Mesothelial cell of epicardium (in vitro differentiated cells): ENCODE data around the gene AMN. TPM values are rescaled to one million over a fixed set of nuclear protein-coding genes. Genes with fewer than 3 reads are reported as not detected.
"Not testable (repeated sequence)": the region's sequence is repeated elsewhere in the genome, so short reads cannot be mapped to it uniquely, and the experiment has no call there.

Experiments used
- DNase-seq, 2 experiments: peaks; one replicate each; pipeline ENCODE4 v3.0.0; 2021; ENCODE audit warnings: low spot score in 2 of 2; ENCODE audit not compliant: unreplicated experiment in 2 of 2
- H3K27ac Mint-ChIP-seq: 2 replicates; pipeline ENCODE4 v1.8.0; 2021; ENCODE audit warnings: mixed read lengths
- H3K27me3 Mint-ChIP-seq: 2 replicates; pipeline ENCODE4 v1.8.0; 2021; ENCODE audit warnings: low read depth, mixed read lengths
- H3K36me3 Mint-ChIP-seq: 2 replicates; pipeline ENCODE4 v1.8.0; 2021; ENCODE audit warnings: mixed read lengths
- H3K4me1 Mint-ChIP-seq: 2 replicates; pipeline ENCODE4 v1.8.0; 2021; ENCODE audit warnings: mixed read lengths
- H3K4me3 Mint-ChIP-seq: 2 replicates; pipeline ENCODE4 v1.8.0; 2021; ENCODE audit warnings: mild to moderate bottlenecking, moderate library complexity, mixed read lengths
- H3K9me3 Mint-ChIP-seq: 2 replicates; pipeline ENCODE4 v1.8.0; 2021; ENCODE audit warnings: mixed read lengths
- CTCF ChIP-seq: fragments of 200-600 bp; sonication (generic); IDR thresholded peaks from one replicate; pipeline ENCODE4 v1.5.0; 2021; ENCODE audit warnings: antibody characterized with exemption; ENCODE audit not compliant: unreplicated experiment
- total RNA-seq: library from RNA; stranded (reverse); gene quantifications from 3 replicates; pipeline ENCODE4 v1.2.1, GENCODE V29; 2021

AMN gene
- total RNA-seq, 1 donor from 2014 or later: 2.5 TPM

GRCh38 chr14:102888748-102889147 lies 33.7 kb upstream of the AMN start:
- Mint-ChIP-seq H3K36me3 (peaks cover 29% of the 10 kb centered on the region), H3K27me3 (no peaks in the 10 kb centered on the region), H3K9me3 (no peaks in the 10 kb centered on the region), H3K4me1 (no peaks in the 10 kb centered on the region), H3K27ac (no peak overlapping the region), H3K4me3 (no peak overlapping the region)
- no peak for TF ChIP-seq CTCF
- no peak for DNase-seq

- no peak for DNase-seq
- Mint-ChIP-seq H3K36me3 (peaks cover 26% of the 10 kb centered on the region), H3K27me3 (no peaks in the 10 kb centered on the region), H3K9me3 (no peaks in the 10 kb centered on the region), H3K4me3 (no peak overlapping the region), H3K4me1 (no peaks in the 10 kb centered on the region), H3K27ac (no peak overlapping the region)
- TF ChIP-seq CTCF: no peak
Measured at GRCh38 chr14:102889615-102890014, 32.8 kb upstream of the AMN start.

GRCh38 chr14:102891111-102891510 lies 31.4 kb upstream of the AMN start:
- no peak overlapping the region for H3K27ac Mint-ChIP-seq
- no peaks in the 10 kb centered on the region for H3K27me3 Mint-ChIP-seq
- H3K36me3 Mint-ChIP-seq: peaks cover 33% of the 10 kb centered on the region
- DNase-seq: no peak
- no peak for TF ChIP-seq CTCF
- no peaks in the 10 kb centered on the region for H3K4me1 Mint-ChIP-seq
- no peaks in the 10 kb centered on the region for H3K9me3 Mint-ChIP-seq
- H3K4me3 Mint-ChIP-seq: no peak overlapping the region

- Mint-ChIP-seq H3K4me3 (no peak overlapping the region), H3K9me3 (no peaks in the 10 kb centered on the region), H3K36me3 (peaks cover 30% of the 10 kb centered on the region), H3K4me1 (no peaks in the 10 kb centered on the region), H3K27me3 (no peaks in the 10 kb centered on the region), H3K27ac (no peak overlapping the region)
- no peak for DNase-seq
- TF ChIP-seq CTCF: no peak
Measured at GRCh38 chr14:102891556-102891955, 30.9 kb upstream of the AMN start.

- no peak overlapping the region for H3K4me3 Mint-ChIP-seq
- no peaks in the 10 kb centered on the region for H3K27me3 Mint-ChIP-seq
- H3K9me3 Mint-ChIP-seq: no peaks in the 10 kb centered on the region
- H3K27ac Mint-ChIP-seq: no peak overlapping the region
- no peak for DNase-seq
- TF ChIP-seq CTCF: no peak
- no peaks in the 10 kb centered on the region for H3K4me1 Mint-ChIP-seq
- peaks cover 25% of the 10 kb centered on the region for H3K36me3 Mint-ChIP-seq
Measured at GRCh38 chr14:102892651-102893050, 29.8 kb upstream of the AMN start.

GRCh38 chr14:102893452-102893851 lies 29.0 kb upstream of the AMN start:
- DNase-seq: no peak
- Mint-ChIP-seq H3K9me3 (no peaks in the 10 kb centered on the region), H3K27me3 (no peaks in the 10 kb centered on the region), H3K27ac (no peak overlapping the region), H3K4me1 (no peaks in the 10 kb centered on the region), H3K4me3 (no peak overlapping the region), H3K36me3 (peaks cover 21% of the 10 kb centered on the region)
- TF ChIP-seq CTCF: no peak

GRCh38 chr14:102896735-102897134 lies 25.7 kb upstream of the AMN start:
- H3K27ac Mint-ChIP-seq: not testable (repeated sequence)

More at GRCh38 chr14:102896735-102897134, 25.7 kb upstream of the AMN start:
- H3K27me3 Mint-ChIP-seq, H3K4me1 Mint-ChIP-seq, H3K9me3 Mint-ChIP-seq, H3K4me3 Mint-ChIP-seq, DNase-seq: not testable (repeated sequence)
- peaks cover 27% of the 10 kb centered on the region for H3K36me3 Mint-ChIP-seq
